ENCODE measurements around the gene FGD6. TPM values are rescaled to one million over a fixed set of nuclear protein-coding genes. Genes with fewer than 3 reads are reported as not detected.

FGD6 gene
- total and polyA plus RNA-seq, 4 donors = 2.4 to 26.4 (median 9.0) TPM

DNA sequence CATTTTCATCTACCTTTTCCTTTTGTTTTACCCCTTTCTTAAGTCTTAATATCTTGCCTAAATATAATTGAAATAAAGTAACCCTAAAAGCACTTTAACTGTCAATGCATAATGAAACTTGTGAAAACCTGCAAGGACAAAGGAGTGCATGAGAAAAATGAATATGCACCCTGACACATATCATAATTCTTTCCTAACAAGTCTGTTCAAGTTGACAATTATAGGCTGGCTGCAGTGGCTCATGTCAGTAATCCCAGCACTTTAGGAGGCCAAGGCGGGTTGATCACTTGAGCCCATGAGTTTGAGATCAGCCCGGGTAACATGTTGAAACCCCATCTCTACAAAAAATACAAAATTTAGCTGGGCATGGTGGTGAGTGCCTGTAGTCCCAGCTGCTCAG lies 65.4 kb downstream of the FGD6 start:
- DNase-seq = no peak
- no peak overlapping the region for H3K9ac ChIP-seq (ENCODE audit: insufficient read depth in 1 of 2, low read length in 2 of 2)
- peaks cover 0 to 3% (median 0%) of the 10 kb centered on the region in 5 donors for H3K4me1 ChIP-seq (ENCODE audit: control insufficient read depth in 5 of 5, insufficient read depth in 5 of 5, low read length in 5 of 5)
- no peak for ATAC-seq (ENCODE audit: insufficient read depth, low FRiP score)
- no peaks in the 10 kb centered on the region for H3K9me3 ChIP-seq (ENCODE audit: control insufficient read depth in 4 of 4, insufficient read depth in 3 of 4, low read length in 3 of 4)
- H3K27me3 ChIP-seq (ENCODE audit: control insufficient read depth in 3 of 3, insufficient read depth in 3 of 3, low read length in 2 of 3) = no peaks in the 10 kb centered on the region
- H3K4me3 ChIP-seq = no peak overlapping the region
- H3K36me3 ChIP-seq (ENCODE audit: control insufficient read depth in 4 of 4, insufficient read depth in 4 of 4, low read length in 4 of 4) = peaks cover 0 to 4% (median 2%) of the 10 kb centered on the region in 4 donors
- no peak overlapping the region for H3K27ac ChIP-seq (ENCODE audit: low read depth in 1 of 2, low read length in 1 of 2)
- WGBS, 2 donors = 94 to 95% methylated on average over 2 of the region's 2 CpGs
- TF ChIP-seq, protein P1, sequence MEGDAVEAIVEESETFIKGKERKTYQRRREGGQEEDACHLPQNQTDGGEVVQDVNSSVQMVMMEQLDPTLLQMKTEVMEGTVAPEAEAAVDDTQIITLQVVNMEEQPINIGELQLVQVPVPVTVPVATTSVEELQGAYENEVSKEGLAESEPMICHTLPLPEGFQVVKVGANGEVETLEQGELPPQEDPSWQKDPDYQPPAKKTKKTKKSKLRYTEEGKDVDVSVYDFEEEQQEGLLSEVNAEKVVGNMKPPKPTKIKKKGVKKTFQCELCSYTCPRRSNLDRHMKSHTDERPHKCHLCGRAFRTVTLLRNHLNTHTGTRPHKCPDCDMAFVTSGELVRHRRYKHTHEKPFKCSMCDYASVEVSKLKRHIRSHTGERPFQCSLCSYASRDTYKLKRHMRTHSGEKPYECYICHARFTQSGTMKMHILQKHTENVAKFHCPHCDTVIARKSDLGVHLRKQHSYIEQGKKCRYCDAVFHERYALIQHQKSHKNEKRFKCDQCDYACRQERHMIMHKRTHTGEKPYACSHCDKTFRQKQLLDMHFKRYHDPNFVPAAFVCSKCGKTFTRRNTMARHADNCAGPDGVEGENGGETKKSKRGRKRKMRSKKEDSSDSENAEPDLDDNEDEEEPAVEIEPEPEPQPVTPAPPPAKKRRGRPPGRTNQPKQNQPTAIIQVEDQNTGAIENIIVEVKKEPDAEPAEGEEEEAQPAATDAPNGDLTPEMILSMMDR (IDR thresholded peaks at IDR 0.05; ENCODE audit: control extremely low read depth, extremely low read depth) = no peak

DNA sequence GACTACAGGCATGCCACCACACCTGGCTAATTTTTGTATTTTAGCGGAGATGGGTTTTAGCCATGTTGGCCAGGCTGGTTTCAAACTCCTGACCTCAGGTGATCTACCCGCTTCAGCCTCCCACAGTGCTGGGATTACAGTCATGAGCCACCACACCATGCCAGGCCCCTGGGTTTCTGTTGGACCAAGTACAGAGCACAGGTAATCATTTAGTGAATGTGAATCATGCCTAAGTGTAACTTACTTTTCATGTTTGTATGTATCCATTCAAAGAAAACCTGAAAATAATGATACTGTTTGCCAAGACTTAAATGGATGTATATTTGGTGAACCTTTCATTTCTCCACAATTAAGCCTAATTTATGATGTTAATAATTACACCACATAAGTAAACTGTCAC lies 65.9 kb downstream of the FGD6 start:
- no peak overlapping the region for H3K9ac ChIP-seq (ENCODE audit: insufficient read depth in 1 of 2, low read length in 2 of 2)
- ATAC-seq (ENCODE audit: insufficient read depth, low FRiP score) = no peak
- TF ChIP-seq, protein P1 (IDR thresholded peaks at IDR 0.05; ENCODE audit: control extremely low read depth, extremely low read depth) = no peak
- DNase-seq = no peak
- no peak overlapping the region for H3K4me3 ChIP-seq
- H3K27me3 ChIP-seq (ENCODE audit: control insufficient read depth in 3 of 3, insufficient read depth in 3 of 3, low read length in 2 of 3) = no peaks in the 10 kb centered on the region
- H3K27ac ChIP-seq (ENCODE audit: low read depth in 1 of 2, low read length in 1 of 2) = no peak overlapping the region
- H3K36me3 ChIP-seq (ENCODE audit: control insufficient read depth in 4 of 4, insufficient read depth in 4 of 4, low read length in 4 of 4) = peaks cover 0 to 4% (median 2%) of the 10 kb centered on the region in 4 donors
- WGBS, 2 donors = 99 to 100% methylated on average over 2 of the region's 2 CpGs
- H3K9me3 ChIP-seq (ENCODE audit: control insufficient read depth in 4 of 4, insufficient read depth in 3 of 4, low read length in 3 of 4) = no peaks in the 10 kb centered on the region
- peaks cover 0 to 5% (median 0%) of the 10 kb centered on the region in 5 donors for H3K4me1 ChIP-seq (ENCODE audit: control insufficient read depth in 5 of 5, insufficient read depth in 5 of 5, low read length in 5 of 5)

DNA sequence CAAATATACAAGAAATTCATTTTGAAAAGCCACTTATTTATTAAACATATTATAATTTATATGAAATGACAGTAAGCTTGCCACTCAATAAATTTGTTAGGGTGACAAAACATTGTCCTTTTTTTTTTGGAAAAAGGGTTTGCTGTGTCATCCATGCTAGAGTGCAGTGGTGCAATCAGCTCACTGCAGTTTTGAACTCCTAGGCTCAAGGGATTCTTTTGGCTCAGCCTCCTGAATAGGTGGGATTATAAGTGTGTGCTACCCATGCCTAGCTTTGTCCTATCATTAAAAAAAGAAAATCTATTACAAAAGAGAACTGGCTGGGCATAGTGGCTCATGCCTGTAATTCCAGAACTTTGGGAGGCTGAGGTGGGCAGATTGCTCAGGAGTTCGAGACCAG lies 66.8 kb downstream of the FGD6 start:
- Histone ChIP-seq H3K4me3 (no peak overlapping the region), H3K36me3 (ENCODE audit: control insufficient read depth in 4 of 4, insufficient read depth in 4 of 4, low read length in 4 of 4) (peaks cover 0 to 4% (median 2%) of the 10 kb centered on the region in 4 donors), H3K27ac (ENCODE audit: low read depth in 1 of 2, low read length in 1 of 2) (no peak overlapping the region), H3K27me3 (ENCODE audit: control insufficient read depth in 3 of 3, insufficient read depth in 3 of 3, low read length in 2 of 3) (no peaks in the 10 kb centered on the region), H3K9me3 (ENCODE audit: control insufficient read depth in 4 of 4, insufficient read depth in 3 of 4, low read length in 3 of 4) (no peaks in the 10 kb centered on the region), H3K4me1 (ENCODE audit: control insufficient read depth in 5 of 5, insufficient read depth in 5 of 5, low read length in 5 of 5) (peaks cover 0 to 8% (median 0%) of the 10 kb centered on the region in 5 donors), H3K9ac (ENCODE audit: insufficient read depth in 1 of 2, low read length in 2 of 2) (no peak overlapping the region)
- TF ChIP-seq, protein P1 (IDR thresholded peaks at IDR 0.05; ENCODE audit: control extremely low read depth, extremely low read depth) = no peak
- ATAC-seq (ENCODE audit: insufficient read depth, low FRiP score) (no peak), DNase-seq (no peak)
- 95 to 97% methylated on average over 1 of the region's 1 CpG for WGBS, 2 donors

DNA sequence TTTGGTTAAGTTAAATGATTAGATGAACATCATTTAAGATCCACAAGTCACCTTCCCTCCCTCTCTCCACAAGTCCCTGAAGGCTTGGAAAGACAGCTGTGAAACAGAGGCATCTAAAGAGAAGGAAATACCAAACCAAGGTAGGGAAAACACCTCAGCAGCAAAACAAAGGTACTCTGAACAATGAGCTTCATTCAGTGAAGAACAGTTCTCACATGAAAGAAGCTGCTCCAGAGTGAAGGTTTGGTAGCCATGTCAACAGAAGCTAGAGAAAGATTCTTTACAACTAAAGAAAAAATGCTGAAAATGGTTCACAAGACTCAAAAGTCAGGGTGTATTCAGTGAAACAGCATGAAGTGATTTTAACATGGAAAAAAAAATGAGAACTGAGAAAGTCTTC lies 69.4 kb downstream of the FGD6 start:
- Histone ChIP-seq H3K4me3 (no peak overlapping the region), H3K36me3 (ENCODE audit: control insufficient read depth in 4 of 4, insufficient read depth in 4 of 4, low read length in 4 of 4) (peaks cover 0 to 4% (median under 1%) of the 10 kb centered on the region in 4 donors), H3K9me3 (ENCODE audit: control insufficient read depth in 4 of 4, insufficient read depth in 3 of 4, low read length in 3 of 4) (no peaks in the 10 kb centered on the region), H3K27me3 (ENCODE audit: control insufficient read depth in 3 of 3, insufficient read depth in 3 of 3, low read length in 2 of 3) (no peaks in the 10 kb centered on the region), H3K9ac (ENCODE audit: insufficient read depth in 1 of 2, low read length in 2 of 2) (no peak overlapping the region), H3K27ac (ENCODE audit: low read depth in 1 of 2, low read length in 1 of 2) (no peak overlapping the region), H3K4me1 (ENCODE audit: control insufficient read depth in 5 of 5, insufficient read depth in 5 of 5, low read length in 5 of 5) (peaks cover 0 to 19% (median 8%) of the 10 kb centered on the region in 5 donors)
- DNase-seq (no peak), ATAC-seq (ENCODE audit: insufficient read depth, low FRiP score) (no peak)
- TF ChIP-seq, protein P1 (IDR thresholded peaks at IDR 0.05; ENCODE audit: control extremely low read depth, extremely low read depth) = no peak
